HG02678 (cell line): ENCODE data around the gene HAUS7.
"Not testable (repeated sequence)": the region's sequence is repeated elsewhere in the genome, so short reads cannot be mapped to it uniquely, and the experiment has no call there.

Experiments
- ATAC-seq: cut with Tn5 transposase; IDR thresholded peaks from one replicate; pipeline ENCODE4 v1.9.1; 2021; ENCODE audit warnings: mild to moderate bottlenecking, moderate library complexity; ENCODE audit not compliant: unreplicated experiment

The HAUS7 gene

GRCh38 chrX:153411255-153411987 is 59.0 kb downstream of the HAUS7 start, which contains the start of gene ZFP92:
TSS of gene ZFP92 (plus strand) at chrX:153411472. CDS start at chrX:153418323, 6,851 bp downstream.
- peak; percentile 69 for ATAC-seq

GRCh38 chrX:153410888-153411254 is 59.5 kb downstream of the HAUS7 start:
- ATAC-seq = no peak

DNA sequence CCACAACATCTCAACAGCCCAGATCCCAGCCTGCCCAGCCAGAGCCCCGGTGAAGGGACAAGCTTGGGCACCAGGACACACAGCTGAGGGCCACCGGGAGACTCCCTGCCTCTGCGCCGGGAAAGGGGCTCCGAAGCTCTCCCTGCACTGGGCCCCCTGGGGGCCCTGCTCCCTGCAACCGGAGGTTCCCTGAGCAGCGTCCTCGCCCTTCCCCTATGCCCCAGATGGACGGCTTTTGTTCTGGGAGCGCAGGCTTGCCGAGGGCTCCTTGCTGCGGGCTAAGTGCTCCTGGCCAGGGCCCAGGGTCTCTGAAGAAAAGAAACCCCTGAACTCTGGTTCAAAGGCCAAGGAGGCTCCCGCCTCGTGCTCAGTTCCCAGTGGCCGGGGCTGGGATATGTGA is 60.0 kb downstream of the HAUS7 start:
- no peak for ATAC-seq

DNA sequence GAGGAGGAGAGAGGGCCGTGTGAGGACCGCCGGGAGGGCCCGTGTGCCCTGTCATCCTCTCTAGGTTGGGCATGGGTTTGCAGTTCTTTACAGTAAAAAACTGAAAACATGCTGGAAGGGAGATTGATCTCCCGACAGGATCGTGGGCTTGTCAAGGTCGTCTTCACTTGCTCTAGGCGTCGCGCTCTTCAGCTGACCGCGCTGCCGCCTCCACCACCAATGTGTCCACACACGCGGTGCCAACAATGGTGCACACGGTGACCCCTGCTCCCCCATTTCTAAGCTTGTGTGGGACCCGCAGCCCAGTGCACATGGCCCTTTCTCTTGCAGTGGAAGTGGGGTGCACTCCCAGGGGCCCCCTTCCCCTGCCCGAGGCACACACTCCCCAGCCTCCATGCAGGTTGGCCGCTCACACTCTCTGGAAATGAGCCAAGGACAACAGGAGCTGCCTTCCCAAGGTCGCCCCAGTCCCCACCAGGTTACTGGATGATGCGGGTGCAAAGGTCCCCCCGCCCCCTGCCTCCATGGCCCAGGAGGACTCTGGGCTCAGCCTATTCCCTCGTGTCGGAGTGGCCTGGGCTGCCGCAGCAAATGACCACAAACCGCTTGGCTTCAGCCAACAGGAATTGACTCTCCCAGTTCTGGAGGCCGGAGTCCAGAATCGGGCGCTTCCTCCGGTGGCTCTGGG is 60.8 kb downstream of the HAUS7 start:
- no peak for ATAC-seq

GRCh38 chrX:153408871-153409351 is 61.5 kb downstream of the HAUS7 start:
- no peak for ATAC-seq

DNA sequence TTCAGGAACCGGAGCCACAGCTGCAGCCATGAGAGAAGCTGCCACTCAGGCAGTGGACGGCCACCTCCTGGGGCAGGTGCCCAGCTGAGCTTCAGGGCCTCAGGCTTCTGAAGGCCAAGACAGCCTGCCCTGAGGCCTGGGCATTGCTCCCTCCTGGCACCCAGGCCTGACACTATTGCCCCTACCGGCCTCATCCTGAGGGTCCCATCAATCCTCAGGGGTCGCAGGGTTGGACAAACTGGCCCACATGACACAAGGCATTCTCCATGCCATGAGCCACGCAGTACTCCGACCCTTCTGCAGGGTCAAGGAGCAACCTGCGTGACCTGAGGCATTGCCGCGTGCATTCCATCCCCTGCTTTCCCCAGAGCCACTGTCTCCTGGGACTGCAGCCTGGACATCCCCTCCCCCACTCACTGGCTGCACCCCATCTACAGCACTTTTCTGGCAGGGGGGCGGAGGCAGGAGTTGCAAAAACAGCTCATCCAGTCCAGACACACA is 62.1 kb downstream of the HAUS7 start:
- ATAC-seq = no peak

- ATAC-seq = no peak
These were observed 62.6 kb downstream of the HAUS7 start for GRCh38 chrX:153407736-153408135.

DNA sequence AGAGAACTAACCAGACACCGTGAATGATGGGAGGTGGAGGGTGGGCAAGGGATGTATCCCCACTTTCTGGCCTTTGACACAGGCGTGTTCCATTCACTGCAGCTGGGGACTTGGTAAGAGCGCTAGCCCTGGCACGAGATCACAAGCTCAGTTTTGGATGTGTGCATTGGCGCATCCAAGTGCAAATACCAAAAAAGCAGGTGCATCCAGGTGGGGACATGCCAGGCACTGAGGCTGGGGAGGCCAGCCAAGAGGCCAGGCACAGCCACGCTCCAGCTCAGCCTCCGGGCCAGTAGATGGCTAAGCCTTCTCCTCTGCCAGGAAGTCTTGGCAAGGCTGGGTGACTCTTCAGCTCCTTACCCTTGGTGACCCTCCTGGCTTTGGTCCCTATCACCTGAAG is 63.5 kb downstream of the HAUS7 start:
- ATAC-seq = no peak

GRCh38 chrX:153406011-153406410 is 64.4 kb downstream of the HAUS7 start:
- no peak for ATAC-seq

DNA sequence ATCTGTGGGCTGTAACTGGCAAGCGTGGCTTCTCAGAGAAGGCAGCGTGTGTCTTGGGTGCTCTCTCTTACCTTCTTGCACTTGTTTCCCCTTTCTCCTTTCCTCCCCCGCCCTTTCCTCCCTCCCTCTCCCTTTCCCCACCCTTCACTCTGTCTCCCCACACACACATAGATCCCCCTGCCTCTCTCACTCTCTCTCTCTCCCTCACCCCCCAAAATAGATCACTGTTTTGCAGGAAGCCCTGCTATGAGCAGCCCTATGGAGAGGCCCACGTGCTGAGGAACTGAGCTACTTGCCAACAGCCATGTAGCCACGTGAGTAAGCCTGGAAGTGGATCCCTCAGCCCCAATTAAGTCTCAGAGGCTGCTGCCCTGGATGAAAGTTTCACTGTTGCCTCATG is 65.0 kb downstream of the HAUS7 start:
- no peak for ATAC-seq

- ATAC-seq = not testable (repeated sequence)
These were observed 66.0 kb downstream of the HAUS7 start for GRCh38 chrX:153404333-153404732.

DNA sequence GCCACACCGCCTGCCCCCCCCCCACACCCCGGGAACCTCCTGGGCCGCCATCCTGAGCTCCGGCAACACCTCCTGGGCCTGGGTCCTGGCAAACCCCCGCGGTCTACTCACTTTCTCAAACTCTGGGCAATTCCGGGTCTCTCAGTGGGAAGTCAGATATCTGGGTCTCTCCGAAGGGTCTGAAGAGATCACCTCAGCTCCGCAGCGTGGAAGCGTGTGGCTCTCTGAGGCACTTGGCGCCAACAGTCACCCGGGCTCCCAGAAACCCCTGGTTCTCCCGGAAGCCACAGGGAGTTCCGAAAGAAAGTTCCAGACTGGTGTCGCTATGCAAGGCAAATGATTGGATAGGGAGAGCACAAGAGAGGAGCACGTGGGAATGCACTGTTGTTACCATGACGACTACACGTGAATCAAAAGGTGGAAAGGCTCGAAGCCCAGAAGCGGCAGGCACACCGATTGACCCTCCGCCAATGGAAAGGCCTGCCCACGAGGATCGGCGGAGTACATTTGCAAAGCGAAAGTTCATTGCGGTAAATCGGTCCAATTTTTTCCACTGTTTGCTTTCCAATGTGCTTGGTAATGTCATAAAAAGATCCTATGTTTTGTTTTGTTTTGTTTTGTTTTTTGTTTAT is 69.1 kb downstream of the HAUS7 start, which contains the start of gene PNMA6E:
Gene PNMA6E (minus strand): TSS at position 218 of the 632 bp plus-strand sequence. CDS start 2,501 bp downstream, outside the sequence.
- no peak for ATAC-seq

- ATAC-seq = no peak
These were observed 69.9 kb downstream of the HAUS7 start for GRCh38 chrX:153400146-153401132.

GRCh38 chrX:153398275-153398960 is 72.0 kb downstream of the HAUS7 start:
- no peak for ATAC-seq
